ENCODE results near the gene EDIL3. TPM values are rescaled to one million over a fixed set of nuclear protein-coding genes. Genes with fewer than 3 reads are reported as not detected.
A peak's percentile ranks its signal among the peaks of the same experiment; 100 is the strongest.

Gene EDIL3
- total RNA-seq, 4 donors from 2014 or later = 14.8 to 29.0 (median 20.2) TPM

- DNase-seq (ENCODE audit: low spot score in 2 of 2) = no peak
- intact Hi-C loops (cut with DNase I; ENCODE audit: low total_unique reads) = no loop called here
- WGBS, 2 donors = 90 to 93% methylated on average over 2 of the region's 2 CpGs
- no peak overlapping the region for H3K4me3 ChIP-seq (ENCODE audit: low read depth, poor library complexity, severe bottlenecking)
- no peak for TF ChIP-seq POLR2A (IDR thresholded peaks at IDR 0.05)
- no peak for TF ChIP-seq CTCF (IDR thresholded peaks at IDR 0.05)
Measured at GRCh38 chr5:84392836-84393235, 8.2 kb upstream of the EDIL3 start.

GRCh38 chr5:84385705-84386104, 1.0 kb upstream of the EDIL3 start:
- WGBS, 2 donors = 63 to 66% methylated on average over 2 of the region's 2 CpGs
- no peak for DNase-seq (ENCODE audit: low spot score in 2 of 2)
- TF ChIP-seq CTCF (IDR thresholded peaks at IDR 0.05) (no peak), POLR2A (IDR thresholded peaks at IDR 0.05) (no peak)
- intact Hi-C loops (cut with DNase I; ENCODE audit: low total_unique reads) = no loop called here
- no peak overlapping the region for H3K4me3 ChIP-seq (ENCODE audit: low read depth, poor library complexity, severe bottlenecking)

DNA sequence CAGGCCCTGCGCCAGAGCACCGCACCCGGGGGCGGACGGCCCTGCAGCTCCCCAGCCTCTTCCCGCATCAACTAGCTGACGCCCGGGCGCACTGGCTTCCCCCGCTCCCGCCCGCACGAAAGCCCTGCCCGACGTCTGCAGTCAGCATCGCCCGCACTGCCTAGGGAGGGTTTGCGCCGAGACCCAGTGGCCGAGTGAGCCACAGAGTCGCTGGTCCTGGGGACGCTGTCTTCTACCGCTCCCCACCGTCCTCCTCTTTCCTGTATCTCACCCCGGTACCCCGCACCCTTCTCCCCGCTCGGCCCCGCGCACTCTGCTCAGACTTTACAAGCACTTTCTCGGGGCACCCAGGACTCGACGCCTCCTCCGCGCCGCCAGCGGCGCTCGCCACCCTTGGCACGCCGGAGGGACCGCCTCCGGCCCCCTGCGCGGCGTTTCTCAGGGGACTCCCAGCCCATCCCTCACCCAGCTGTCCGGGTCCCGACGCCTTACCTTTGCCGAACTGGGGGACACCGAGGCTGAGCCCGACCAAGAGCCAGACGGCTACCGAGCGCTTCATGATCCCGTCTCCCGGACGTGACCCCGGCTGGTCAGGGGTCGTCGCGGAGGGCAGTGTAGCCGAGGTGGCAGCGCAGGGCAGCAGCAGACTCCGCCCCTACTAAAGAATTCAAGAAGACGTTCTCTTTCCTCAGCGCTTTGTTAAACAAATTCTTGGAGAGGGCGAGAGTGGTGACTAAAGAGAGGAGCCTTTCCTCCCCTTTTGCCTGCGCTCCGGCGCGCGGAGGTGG, 670 bp downstream of the EDIL3 start:
- DNase-seq (ENCODE audit: low spot score in 2 of 2) = no peak
- H3K4me3 ChIP-seq (ENCODE audit: low read depth, poor library complexity, severe bottlenecking) = peak overlapping the region; percentile 16
- no peak for TF ChIP-seq CTCF (IDR thresholded peaks at IDR 0.05)
- TF ChIP-seq POLR2A (IDR thresholded peaks at IDR 0.05) = no peak
- WGBS, 2 donors = 1% methylated on average over 57 to 72 of the region's 73 CpGs
- intact Hi-C loops (cut with DNase I; ENCODE audit: low total_unique reads) = no loop called here

DNA sequence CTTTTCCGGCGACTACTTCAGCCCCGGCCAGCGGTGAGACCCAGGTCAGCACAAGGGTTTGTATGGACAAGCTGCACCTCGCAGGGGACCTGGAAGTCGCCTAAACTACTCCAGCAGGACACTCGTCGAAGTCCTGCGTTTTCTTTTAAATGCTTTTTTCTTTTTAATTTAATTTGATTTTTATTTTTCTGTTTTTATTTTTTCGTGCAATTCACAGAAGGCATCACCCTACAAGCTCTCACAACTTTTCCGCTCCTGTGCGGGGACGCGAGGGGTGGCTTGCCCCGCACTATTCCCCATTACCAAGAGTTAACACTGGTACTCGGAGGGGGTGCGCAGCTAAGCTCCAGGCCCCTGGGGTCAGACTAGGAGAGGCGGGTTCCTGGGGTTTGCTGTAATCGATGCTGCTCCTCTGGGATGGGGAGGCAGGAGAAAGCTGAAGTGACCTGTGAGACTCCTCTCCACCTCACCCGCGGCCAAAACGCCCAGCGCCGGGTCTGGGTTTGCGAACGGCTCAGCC, 1.3 kb downstream of the EDIL3 start:
- TF ChIP-seq POLR2A (IDR thresholded peaks at IDR 0.05) (no peak), CTCF (IDR thresholded peaks at IDR 0.05) (no peak)
- H3K4me3 ChIP-seq (ENCODE audit: low read depth, poor library complexity, severe bottlenecking) = peak overlapping the region; percentile 16
- no peak for DNase-seq (ENCODE audit: low spot score in 2 of 2)
- 4% methylated on average over 23 to 26 of the region's 26 CpGs for WGBS, 2 donors
- intact Hi-C loops (cut with DNase I; ENCODE audit: low total_unique reads) = no loop called here

GRCh38 chr5:84382363-84383295, 2.1 kb downstream of the EDIL3 start:
- WGBS, 2 donors = 2 to 3% methylated on average over 41 to 45 of the region's 45 CpGs
- no peak for TF ChIP-seq POLR2A (IDR thresholded peaks at IDR 0.05)
- no peak for TF ChIP-seq CTCF (IDR thresholded peaks at IDR 0.05)
- intact Hi-C loops (cut with DNase I; ENCODE audit: low total_unique reads) = no loop called here
- DNase-seq (ENCODE audit: low spot score in 2 of 2) = peak; percentile 24 to 85
- peak overlapping the region; percentile 4 for H3K4me3 ChIP-seq (ENCODE audit: low read depth, poor library complexity, severe bottlenecking)

Measured in lower leg skin (tissue), 4 donors.